Testis (tissue), 3 donors: ENCODE measurements around the gene UPF3A. TPM values are rescaled to one million over a fixed set of nuclear protein-coding genes. Genes with fewer than 3 reads are reported as not detected.

ENCODE experiments used
- DNase-seq: peaks from one replicate; pipeline ENCODE4 v3.0.0-alpha.2; 2019
- H3K27ac ChIP-seq, 2 donors: fragments of 200-600 bp; sonication (generic); one replicate each; pipeline ENCODE4 v1.5.1; 2019
- H3K27me3 ChIP-seq: fragments of 200-600 bp; sonication (generic); one replicate; pipeline ENCODE4 v1.5.1; 2019
- H3K36me3 ChIP-seq: fragments of 200-600 bp; sonication (generic); one replicate; pipeline ENCODE4 v1.5.1; 2017; ENCODE audit warnings: low read depth; ENCODE audit errors: missing control alignments
- H3K4me1 ChIP-seq: fragments of 200-600 bp; sonication (generic); one replicate; pipeline ENCODE4 v1.5.1; 2019
- H3K4me3 ChIP-seq, 2 donors: fragments of 200-600 bp; sonication (generic); one replicate each; pipeline ENCODE4 v1.5.1; 2017 to 2019
- H3K9me3 ChIP-seq: fragments of 200-600 bp; sonication (generic); one replicate; pipeline ENCODE4 v1.5.1; 2017
- CTCF ChIP-seq, 3 experiments: fragments of 450-650 bp in 2 of 3; fragments of 200-600 bp in 1 of 3; sonication (generic) in 1 of 3; IDR thresholded peaks; one replicate each; pipeline ENCODE4 v1.5.1; 2016 to 2019; ENCODE audit warnings: antibody characterized with exemption in 3 of 3, mild to moderate bottlenecking in 2 of 3, moderate library complexity in 1 of 3
- POLR2A ChIP-seq: fragments of 450-650 bp; IDR thresholded peaks from one replicate; pipeline ENCODE4 v1.6.1; 2017; ENCODE audit warnings: antibody characterized with exemption, mild to moderate bottlenecking, moderate library complexity
- WGBS, 2 donors: methylation state at CpG; one replicate each; pipeline ENCODE4 v1.1.5; 2018; 5-methylcytosine and 5-hydroxymethylcytosine counted together
- intact Hi-C: fragments of 100-400 bp; cut with DNase I; formaldehyde crosslinking; loops from one replicate; pipeline ENCODE4 v1.15.1; 2023; ENCODE audit warnings: low total_unique reads
- polyA plus RNA-seq: library from polyadenylated mRNA; stranded (reverse); fragments of 350-450 nt; fragmentation: Illumina TruSeq; extraction: RNeasy Lipid Tissue Mini Kit (QIAGEN cat#74804); gene quantifications from one replicate; pipeline ENCODE4 v1.2.3, GENCODE V29; 2014; ENCODE audit warnings: low read depth, low replicate concordance; ENCODE audit not compliant: insufficient read depth
- total RNA-seq, 2 donors: library from RNA; depleted of rRNA; stranded (reverse); fragments of >200 nt; gene quantifications; one replicate each; pipeline ENCODE4 v1.2.3, GENCODE V29; 2016

The UPF3A gene
- total and polyA plus RNA-seq, 3 donors from 2014 or later: 88.0 to 112 (median 96.7) TPM

DNA sequence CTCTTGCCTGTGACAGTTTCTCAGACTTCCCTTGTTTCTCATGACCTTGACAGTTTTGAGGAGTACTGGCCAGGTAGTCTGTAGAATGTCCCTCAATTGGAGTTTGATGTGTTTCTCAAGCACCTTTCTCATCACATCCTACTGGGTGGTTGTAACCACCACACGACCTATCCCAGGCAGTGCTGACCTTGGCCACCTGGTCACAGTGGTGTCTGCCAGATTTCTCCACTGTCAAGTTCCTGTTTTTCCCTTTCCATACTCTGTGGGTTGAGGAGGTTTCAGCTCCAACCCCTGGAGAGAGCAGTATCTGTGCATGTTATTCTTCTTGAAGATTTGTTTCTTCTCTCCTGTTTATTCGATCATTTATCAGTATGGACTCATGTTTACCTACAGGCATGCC is 8.4 kb upstream of the UPF3A start:
- Histone ChIP-seq H3K9me3 (no peaks in the 10 kb centered on the region), H3K4me3 (no peak overlapping the region), H3K27ac (no peak overlapping the region), H3K36me3 (no peaks in the 10 kb centered on the region), H3K27me3 (no peaks in the 10 kb centered on the region), H3K4me1 (no peaks in the 10 kb centered on the region)
- DNase-seq: no peak
- WGBS, 2 donors: 58 to 69% methylated on average over 2 of the region's 2 CpGs
- intact Hi-C loops: no loop called here
- TF ChIP-seq POLR2A: no peak
- TF ChIP-seq CTCF (IDR thresholded peaks at IDR 0.05): no peak

GRCh38 chr13:114275304-114275703 is 6.1 kb upstream of the UPF3A start:
- H3K27me3 ChIP-seq: no peaks in the 10 kb centered on the region
- 91 to 93% methylated on average over 7 of the region's 7 CpGs for WGBS, 2 donors
- intact Hi-C loops: no loop called here

GRCh38 chr13:114279146-114279545 is 2.3 kb upstream of the UPF3A start:
- WGBS, 2 donors: 89 to 91% methylated on average over 4 of the region's 4 CpGs
- peaks cover 6% of the 10 kb centered on the region for H3K4me1 ChIP-seq
- no peak overlapping the region for H3K4me3 ChIP-seq
- DNase-seq: no peak
- intact Hi-C loops: no loop called here
- H3K27me3 ChIP-seq: no peaks in the 10 kb centered on the region
- no peaks in the 10 kb centered on the region for H3K9me3 ChIP-seq
- no peak overlapping the region for H3K27ac ChIP-seq
- TF ChIP-seq POLR2A (no peak), CTCF (IDR thresholded peaks at IDR 0.05) (no peak)
- no peaks in the 10 kb centered on the region for H3K36me3 ChIP-seq

More at GRCh38 chr13:114275304-114275703, 6.1 kb upstream of the UPF3A start:
- H3K4me3 ChIP-seq: no peak overlapping the region
- no peak overlapping the region for H3K27ac ChIP-seq
- DNase-seq: no peak
- no peaks in the 10 kb centered on the region for H3K36me3 ChIP-seq
- H3K9me3 ChIP-seq: no peaks in the 10 kb centered on the region
- no peak for TF ChIP-seq POLR2A
- no peak for TF ChIP-seq CTCF (IDR thresholded peaks at IDR 0.05)
- H3K4me1 ChIP-seq: no peaks in the 10 kb centered on the region

GRCh38 chr13:114279758-114280355 is 1.5 kb upstream of the UPF3A start:
- Histone ChIP-seq H3K4me1 (peaks cover 6% of the 10 kb centered on the region), H3K27me3 (no peaks in the 10 kb centered on the region), H3K4me3 (peak overlapping the region in 1 of 2 donors; percentile 87), H3K9me3 (no peaks in the 10 kb centered on the region), H3K36me3 (no peaks in the 10 kb centered on the region), H3K27ac (peak overlapping the region in 1 of 2 donors; percentile 98)
- TF ChIP-seq POLR2A (no peak), CTCF (IDR thresholded peaks at IDR 0.05) (no peak)
- intact Hi-C loops: no loop called here
- no peak for DNase-seq
- 71 to 81% methylated on average over 2 of the region's 2 CpGs for WGBS, 2 donors

- H3K36me3 ChIP-seq: no peaks in the 10 kb centered on the region
- no peaks in the 10 kb centered on the region for H3K9me3 ChIP-seq
- 0% methylated on average over 37 to 50 of the region's 50 CpGs for WGBS, 2 donors
- TF ChIP-seq CTCF (IDR thresholded peaks at IDR 0.05) (no peak), POLR2A (no peak)
- peak overlapping the region; percentile 98 to 99 for H3K27ac ChIP-seq
- H3K27me3 ChIP-seq: no peaks in the 10 kb centered on the region
- peak overlapping the region; percentile 76 to 87 for H3K4me3 ChIP-seq
- DNase-seq: peak; percentile 47
- H3K4me1 ChIP-seq: peaks cover 6% of the 10 kb centered on the region
- intact Hi-C loops: no loop called here
Observed at GRCh38 chr13:114282041-114282670, 755 bp downstream of the UPF3A start.
